PFSK-1 (cell line): ENCODE measurements around the gene MYH9.

Experiments used
- POLR2AphosphoS5 ChIP-seq: IDR thresholded peaks from 2 replicates; pipeline ENCODE4 v1.6.1; 2012; ENCODE audit warnings: low read depth, mild to moderate bottlenecking, control low read depth, low read length, moderate library complexity
- REST ChIP-seq, 2 experiments: IDR thresholded peaks; 2 replicates each; pipeline versions ENCODE4 v1.6.1 to v1.8.0; 2011 to 2012; ENCODE audit warnings: low read depth in 2 of 2, low read length in 2 of 2, control low read depth in 1 of 2, inconsistent platforms in 1 of 2, mild to moderate bottlenecking in 1 of 2, moderate library complexity in 1 of 2; ENCODE audit not compliant: insufficient read depth in 1 of 2
- TAF1 ChIP-seq: IDR thresholded peaks from 2 replicates; pipeline ENCODE4 v1.6.1; 2012; ENCODE audit warnings: low read length, control low read depth, borderline replicate concordance; ENCODE audit not compliant: insufficient read depth

GRCh38 chr22:36239401-36240171 lies 148.2 kb downstream of the MYH9 start, which contains the start of gene APOL2:
- peak; percentile 45; the same call in 1 of the 2 replicates for TF ChIP-seq TAF1
- peak; percentile 48; the same call in 1 of the 2 replicates for TF ChIP-seq POLR2AphosphoS5
- peak in 1 of 2 experiments; percentile 35; a peak in 1 of 4 replicates for TF ChIP-seq REST (IDR thresholded peaks at IDR 0.05; ENCODE audit: insufficient read depth in 1 of 2, low read depth in 2 of 2, low read length in 2 of 2)
